ENCODE data around the gene GSG1.
A peak's percentile ranks its signal among the peaks of the same experiment; 100 is the strongest.

DNA sequence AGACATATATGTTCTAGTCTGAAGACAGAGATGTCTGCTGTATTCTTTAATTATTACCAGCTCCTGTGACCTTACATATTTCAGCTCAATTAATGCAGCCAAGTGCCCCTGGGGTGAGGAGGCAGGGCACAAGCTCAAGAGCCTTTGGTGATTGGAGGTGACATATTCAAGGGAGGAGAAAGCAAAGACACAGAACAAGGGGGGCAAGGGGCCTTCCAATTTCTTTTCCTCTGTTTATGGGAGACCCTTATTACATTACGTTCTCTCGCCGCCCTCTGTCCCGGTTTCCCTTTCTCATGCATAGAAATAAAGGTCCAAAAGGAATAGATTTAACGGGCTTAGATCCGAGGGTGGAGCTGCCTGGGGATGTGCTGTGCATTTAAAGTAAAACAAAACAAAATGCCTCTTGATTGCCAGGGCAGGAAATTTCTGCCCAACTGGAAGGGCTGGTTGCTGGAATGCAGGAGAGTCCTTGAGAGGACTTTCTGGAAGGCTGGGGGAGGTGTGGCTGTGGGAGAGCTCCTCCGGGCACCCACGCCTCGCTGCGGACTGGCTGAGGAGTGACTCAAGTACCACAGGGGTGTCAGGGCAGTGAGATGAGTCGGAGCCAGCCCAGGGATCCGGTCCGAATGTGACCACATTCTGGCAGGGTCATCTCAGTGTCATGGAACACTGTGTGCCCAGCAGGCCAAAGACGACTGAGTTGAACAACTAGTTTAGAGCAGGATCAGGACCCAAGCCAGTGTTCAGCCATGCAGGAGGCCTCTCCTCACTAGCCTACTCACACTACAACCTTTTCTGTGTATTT, 32.1 kb upstream of the GSG1 start:
- TF ChIP-seq POLR2A (IDR thresholded peaks at IDR 0.05) = peak in 1 of 3 donors; percentile 10
- peak in 3 of 7 experiments; percentile 40 to 45 (median 43) for TF ChIP-seq CTCF (IDR thresholded peaks at IDR 0.05)
